GM13976 (cell line): ENCODE measurements around the gene PRR18.
A peak's percentile ranks its signal among the peaks of the same experiment; 100 is the strongest.

ENCODE experiments used
- DNase-seq: peaks from one replicate; pipeline ENCODE4 v3.0.0; 2012; ENCODE audit warnings: low spot score
- CTCF ChIP-seq: IDR thresholded peaks from 2 replicates; pipeline ENCODE4 v1.5.1; 2012; ENCODE audit warnings: borderline replicate concordance, mild to moderate bottlenecking; ENCODE audit not compliant: insufficient read depth; ENCODE audit errors: extremely low read depth, missing control alignments, control extremely low read depth
- in situ Hi-C: fragments of 300-500 bp; cut with MboI; formaldehyde crosslinking; loops from one replicate; pipeline ENCODE4 v1.12.0; 2022; ENCODE audit warnings: low sequenced_read_pairs, mixed read lengths, inconsistent platforms; ENCODE audit not compliant: unreplicated experiment

The PRR18 gene

GRCh38 chr6:166307082-166308032 lies 835 bp downstream of the PRR18 start:
- in situ Hi-C loops: no loop called here
- DNase-seq: peak; percentile 65
- peak; percentile 7 for TF ChIP-seq CTCF

- DNase-seq: no peak
- TF ChIP-seq CTCF: no peak
- in situ Hi-C loops: no loop called here
Observed at GRCh38 chr6:166306378-166307081, 1.7 kb downstream of the PRR18 start.

DNA sequence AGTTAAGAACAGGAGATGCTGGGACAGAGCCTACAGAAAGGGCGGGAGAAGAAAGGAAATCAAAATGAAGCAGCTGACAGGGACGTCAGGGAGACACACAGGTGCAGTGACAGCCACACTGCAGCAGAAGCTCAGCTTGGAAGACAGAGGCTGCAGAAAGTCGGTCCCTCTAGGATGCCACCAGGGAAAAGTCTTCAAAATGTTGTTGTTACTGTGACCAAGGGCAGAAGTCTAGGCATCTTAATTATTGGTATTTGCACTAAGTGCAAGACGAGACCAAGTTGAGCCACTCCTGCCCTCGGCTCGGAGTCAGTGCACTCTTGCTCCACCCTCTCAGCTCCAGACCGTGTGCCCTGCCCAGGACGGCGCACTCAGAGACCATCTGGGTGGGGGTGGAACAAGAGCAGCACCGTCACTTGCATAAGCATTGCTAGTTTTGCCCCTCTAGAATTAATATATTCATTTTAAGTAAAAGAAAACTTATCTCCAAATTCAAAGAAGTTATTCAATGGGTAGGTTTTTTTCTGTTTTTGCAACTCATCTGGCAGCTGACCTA lies 2.6 kb downstream of the PRR18 start:
- no peak for TF ChIP-seq CTCF
- no peak for DNase-seq
- in situ Hi-C loops: no loop called here

- in situ Hi-C loops: no loop called here
- no peak for DNase-seq
- no peak for TF ChIP-seq CTCF
Observed at GRCh38 chr6:166304106-166304505, 4.1 kb downstream of the PRR18 start.

GRCh38 chr6:166301611-166302529 lies 6.3 kb downstream of the PRR18 start:
- in situ Hi-C loops: no loop called here
- no peak for TF ChIP-seq CTCF
- DNase-seq: no peak

GRCh38 chr6:166300357-166300987 lies 7.7 kb downstream of the PRR18 start:
- in situ Hi-C loops: no loop called here
- no peak for DNase-seq
- no peak for TF ChIP-seq CTCF
